Activated T-cell treated with anti-CD3 and anti-CD28 coated beads, Interleukin-2, amount 50 U/mL, for 24 hours (primary cell): ENCODE results near the gene PDE4D.
A peak's percentile ranks its signal among the peaks of the same experiment; 100 is the strongest.

Experiments
- DNase-seq: peaks from one replicate; pipeline ENCODE4 v3.0.0-alpha.2; 2020
- H3K27ac Mint-ChIP-seq: 2 replicates; pipeline ENCODE4 v1.8.0; 2020; ENCODE audit warnings: mild to moderate bottlenecking, mixed read lengths
- H3K27me3 Mint-ChIP-seq: 2 replicates; pipeline ENCODE4 v1.8.0; 2020; ENCODE audit warnings: mixed read lengths
- H3K36me3 Mint-ChIP-seq: 2 replicates; pipeline ENCODE4 v1.8.0; 2020; ENCODE audit warnings: low read depth, mixed read lengths
- H3K4me1 Mint-ChIP-seq: 2 replicates; pipeline ENCODE4 v1.8.0; 2020; ENCODE audit warnings: low read depth, mixed read lengths
- H3K4me3 Mint-ChIP-seq: 2 replicates; pipeline ENCODE4 v1.8.0; 2020; ENCODE audit warnings: mild to moderate bottlenecking, moderate library complexity, mixed read lengths
- H3K9me3 Mint-ChIP-seq: 2 replicates; pipeline ENCODE4 v1.8.0; 2020; ENCODE audit warnings: mixed read lengths

The PDE4D gene

DNA sequence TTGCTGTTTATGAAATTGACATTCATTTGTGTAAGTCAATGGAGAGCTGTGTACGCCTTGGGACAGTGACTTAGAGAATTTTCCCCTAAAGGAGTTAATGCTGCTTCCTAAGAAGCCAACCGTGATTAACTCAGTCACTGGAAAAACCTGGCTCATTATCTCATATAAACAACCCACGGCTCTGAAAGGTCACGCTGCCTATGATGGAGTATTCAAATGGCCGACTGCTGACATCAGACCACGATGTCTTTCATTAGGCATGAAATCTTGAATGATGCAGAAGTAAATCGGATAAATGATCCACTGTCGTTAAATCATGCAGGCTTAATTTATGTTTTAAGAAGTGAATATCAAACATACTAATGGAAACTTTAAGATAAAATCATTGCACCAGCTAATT, 706.9 kb downstream of the PDE4D start:
- H3K27me3 Mint-ChIP-seq: peaks cover 25% of the 10 kb centered on the region
- no peak for DNase-seq
- no peak overlapping the region for H3K4me3 Mint-ChIP-seq
- peaks cover 6% of the 10 kb centered on the region for H3K4me1 Mint-ChIP-seq
- H3K36me3 Mint-ChIP-seq: no peaks in the 10 kb centered on the region
- no peak overlapping the region for H3K27ac Mint-ChIP-seq
- H3K9me3 Mint-ChIP-seq: no peaks in the 10 kb centered on the region

DNA sequence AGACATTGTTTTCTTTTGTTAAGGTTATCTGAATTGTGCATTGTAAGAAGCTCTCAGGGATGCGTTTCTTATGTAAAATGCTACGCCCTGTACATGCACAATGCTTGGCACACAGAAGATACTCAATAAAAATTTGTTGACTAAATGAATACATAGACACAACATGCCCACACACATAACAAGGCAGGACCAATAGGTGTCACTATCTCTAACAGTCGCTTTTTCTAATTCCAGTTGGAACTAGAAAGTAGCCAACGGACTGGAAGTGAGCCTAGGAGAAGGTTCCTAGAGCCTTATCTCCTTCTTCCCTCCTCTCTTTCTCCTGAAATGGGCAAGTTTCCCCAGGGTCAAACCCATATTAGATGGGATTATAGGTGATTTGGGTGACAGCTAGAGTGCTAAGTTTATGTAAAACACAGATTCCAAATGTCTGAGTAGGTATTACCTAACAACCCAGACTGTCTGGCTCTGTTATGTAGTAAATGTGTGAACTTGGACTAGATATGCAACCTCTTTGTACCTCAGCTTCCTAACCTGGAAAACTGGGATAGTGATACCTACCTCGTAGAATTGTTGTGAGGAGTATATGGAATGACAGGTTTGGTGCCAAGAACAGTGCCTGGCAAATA, 707.7 kb downstream of the PDE4D start:
- Mint-ChIP-seq H3K9me3 (no peaks in the 10 kb centered on the region), H3K27me3 (peaks cover 25% of the 10 kb centered on the region), H3K4me3 (no peak overlapping the region), H3K27ac (no peak overlapping the region), H3K4me1 (peaks cover 6% of the 10 kb centered on the region), H3K36me3 (no peaks in the 10 kb centered on the region)
- DNase-seq: no peak

DNA sequence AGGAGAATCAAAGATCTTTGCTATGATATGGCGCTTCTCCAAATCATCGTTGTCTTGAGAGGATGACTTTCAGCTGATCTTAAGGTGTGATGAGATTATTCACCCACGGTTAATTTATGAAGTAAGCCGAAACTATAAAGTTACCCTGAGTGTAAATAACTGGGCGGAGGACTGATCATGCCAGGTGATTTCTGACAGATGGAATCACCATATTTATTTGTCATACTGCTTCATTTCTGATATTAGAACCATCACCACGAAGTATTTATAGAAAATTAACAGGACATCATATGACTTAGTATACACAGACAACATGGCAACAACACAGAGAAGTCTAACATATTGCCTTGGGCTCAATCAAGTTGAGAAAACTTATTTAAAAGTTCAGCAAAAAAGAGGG, 708.8 kb downstream of the PDE4D start:
- no peak overlapping the region for H3K27ac Mint-ChIP-seq
- peaks cover 22% of the 10 kb centered on the region for H3K27me3 Mint-ChIP-seq
- H3K4me3 Mint-ChIP-seq: no peak overlapping the region
- H3K4me1 Mint-ChIP-seq: peaks cover 6% of the 10 kb centered on the region
- DNase-seq: no peak
- H3K36me3 Mint-ChIP-seq: no peaks in the 10 kb centered on the region
- H3K9me3 Mint-ChIP-seq: no peaks in the 10 kb centered on the region

DNA sequence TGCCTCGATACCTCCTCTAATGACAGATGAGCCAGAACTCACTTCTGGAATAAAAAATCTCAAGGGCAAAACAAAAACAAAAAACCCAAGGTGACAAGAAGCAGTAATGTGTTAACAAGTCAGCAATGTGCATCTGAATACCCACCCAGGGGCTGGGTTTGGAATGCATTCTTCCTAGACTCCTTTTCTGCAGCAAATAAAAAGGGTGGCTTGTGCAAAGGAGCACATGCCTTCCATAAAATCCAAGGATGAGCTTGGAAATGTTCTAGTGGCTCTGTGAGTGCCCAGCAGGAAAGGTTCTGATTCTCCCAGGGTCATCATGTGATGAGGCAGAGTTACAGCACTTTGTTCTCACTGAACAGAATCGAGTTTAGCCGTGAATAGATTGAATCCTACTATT, 710.8 kb downstream of the PDE4D start:
- Mint-ChIP-seq H3K4me1 (peaks cover 7% of the 10 kb centered on the region), H3K9me3 (no peaks in the 10 kb centered on the region)

DNA sequence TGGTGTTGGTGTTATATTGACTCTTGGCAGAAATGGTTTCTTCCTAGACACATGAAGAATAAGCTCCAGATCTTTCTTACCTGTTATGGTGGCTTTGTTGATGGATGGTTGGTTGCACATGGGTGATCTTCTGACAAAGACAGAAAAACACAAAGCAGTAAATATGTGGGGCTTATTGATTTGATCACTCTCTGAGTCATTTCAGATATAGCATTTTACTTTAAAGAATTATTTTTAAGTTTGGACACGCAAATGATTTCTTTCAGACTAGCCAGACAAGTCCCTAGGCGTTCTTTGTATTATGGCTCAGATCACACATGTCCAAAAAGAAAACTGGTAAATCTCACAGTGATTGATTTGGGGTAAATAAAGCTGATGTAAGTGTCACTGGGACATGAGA, 713.0 kb downstream of the PDE4D start:
- peaks cover 7% of the 10 kb centered on the region for H3K4me1 Mint-ChIP-seq
- DNase-seq: no peak
- H3K36me3 Mint-ChIP-seq: no peaks in the 10 kb centered on the region
- H3K27ac Mint-ChIP-seq: no peak overlapping the region
- H3K27me3 Mint-ChIP-seq: peaks cover 3% of the 10 kb centered on the region
- H3K9me3 Mint-ChIP-seq: no peaks in the 10 kb centered on the region
- no peak overlapping the region for H3K4me3 Mint-ChIP-seq

More for the DNA sequence above, 710.8 kb downstream of the PDE4D start:
- Mint-ChIP-seq H3K36me3 (no peaks in the 10 kb centered on the region), H3K27me3 (peaks cover 10% of the 10 kb centered on the region), H3K4me3 (no peak overlapping the region), H3K27ac (no peak overlapping the region)
- no peak for DNase-seq

DNA sequence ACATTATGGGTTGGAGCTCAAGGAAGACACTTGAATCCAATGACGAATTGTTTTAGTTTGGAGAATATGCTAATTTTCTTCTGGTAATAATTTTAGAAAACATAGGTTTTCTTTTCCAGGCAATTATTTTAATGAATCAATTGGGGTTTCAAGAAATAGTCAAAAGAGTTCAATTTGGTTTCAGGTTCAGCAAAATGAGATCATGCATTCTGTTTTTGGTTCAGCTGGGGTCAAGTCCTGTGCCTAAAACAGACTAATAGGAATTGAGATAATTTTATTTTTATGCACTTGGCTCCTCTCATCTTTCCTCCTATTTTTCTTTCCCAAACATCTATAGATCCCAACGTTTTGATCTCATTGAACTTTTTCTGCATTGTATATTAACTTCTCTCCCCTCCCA, 713.8 kb downstream of the PDE4D start:
- no peak for DNase-seq
- Mint-ChIP-seq H3K27me3 (peaks cover 3% of the 10 kb centered on the region), H3K36me3 (no peaks in the 10 kb centered on the region), H3K27ac (no peak overlapping the region), H3K4me1 (peaks cover 7% of the 10 kb centered on the region), H3K9me3 (no peaks in the 10 kb centered on the region), H3K4me3 (no peak overlapping the region)

DNA sequence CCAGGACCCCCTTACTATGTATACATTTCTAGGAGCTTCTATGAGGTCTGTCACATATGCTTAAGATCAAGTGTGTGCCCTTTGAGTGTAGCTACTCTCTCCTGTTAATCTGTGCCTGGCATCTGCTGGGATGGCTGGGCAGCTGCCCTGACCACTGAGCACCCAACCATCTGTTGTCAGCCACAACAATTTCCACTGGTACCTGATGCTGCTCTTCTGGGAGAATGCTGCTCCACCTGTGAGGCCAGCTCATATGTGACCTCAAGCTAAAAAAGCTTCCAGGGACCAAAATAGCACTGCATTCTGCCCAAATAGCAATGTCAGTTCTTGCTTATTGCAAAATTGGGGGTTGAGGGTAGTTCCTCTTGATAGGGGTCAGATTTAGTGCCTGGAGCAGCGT, 715.0 kb downstream of the PDE4D start:
- Mint-ChIP-seq H3K4me1 (peaks cover 12% of the 10 kb centered on the region), H3K36me3 (no peaks in the 10 kb centered on the region), H3K27me3 (peaks cover 3% of the 10 kb centered on the region), H3K9me3 (no peaks in the 10 kb centered on the region), H3K4me3 (no peak overlapping the region), H3K27ac (no peak overlapping the region)
- DNase-seq: no peak

DNA sequence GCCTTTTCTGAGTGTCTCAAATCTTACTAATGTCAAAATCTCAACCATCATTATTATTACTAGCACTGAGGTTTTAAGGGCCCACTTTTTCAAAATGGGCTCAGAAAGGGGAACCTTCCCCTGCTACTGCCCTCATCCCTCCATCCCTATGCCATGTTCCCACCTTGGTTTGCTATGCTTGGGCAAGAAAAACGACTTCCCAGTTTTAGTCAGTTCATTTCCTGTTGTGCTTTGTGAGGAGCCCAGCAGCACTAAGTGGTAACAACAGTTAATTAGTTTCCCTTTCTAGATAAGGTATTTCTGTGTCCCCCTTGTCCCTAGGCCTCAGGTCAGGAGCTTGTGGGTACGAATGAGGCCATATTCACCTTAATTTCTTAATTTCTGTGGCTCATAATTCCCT, 715.5 kb downstream of the PDE4D start:
- no peak for DNase-seq
- Mint-ChIP-seq H3K4me1 (peaks cover 12% of the 10 kb centered on the region), H3K9me3 (no peaks in the 10 kb centered on the region), H3K36me3 (no peaks in the 10 kb centered on the region), H3K27me3 (peaks cover 3% of the 10 kb centered on the region), H3K27ac (no peak overlapping the region), H3K4me3 (no peak overlapping the region)

DNA sequence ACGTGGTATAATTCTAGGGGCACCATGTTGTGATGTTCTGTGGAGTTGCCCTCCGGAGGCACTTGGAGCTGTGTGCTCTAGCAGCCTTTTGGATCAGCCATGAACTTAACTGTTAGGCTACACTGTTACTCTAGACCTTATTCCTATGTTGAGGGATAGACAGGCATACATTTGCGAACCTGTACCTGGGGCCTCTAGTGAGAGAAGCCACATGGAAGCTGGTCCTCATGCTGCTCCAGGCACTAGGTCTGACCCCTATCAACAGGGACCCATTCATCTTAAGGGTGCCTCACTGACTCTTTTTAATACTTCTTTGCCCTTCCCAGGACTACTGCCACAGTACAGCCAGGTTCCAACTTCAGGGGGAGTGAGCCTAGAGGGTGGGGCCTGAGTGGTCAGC, 715.9 kb downstream of the PDE4D start:
- Mint-ChIP-seq H3K27me3 (peaks cover 2% of the 10 kb centered on the region), H3K4me3 (no peak overlapping the region), H3K27ac (no peak overlapping the region), H3K36me3 (no peaks in the 10 kb centered on the region), H3K4me1 (peaks cover 12% of the 10 kb centered on the region), H3K9me3 (no peaks in the 10 kb centered on the region)
- no peak for DNase-seq

DNA sequence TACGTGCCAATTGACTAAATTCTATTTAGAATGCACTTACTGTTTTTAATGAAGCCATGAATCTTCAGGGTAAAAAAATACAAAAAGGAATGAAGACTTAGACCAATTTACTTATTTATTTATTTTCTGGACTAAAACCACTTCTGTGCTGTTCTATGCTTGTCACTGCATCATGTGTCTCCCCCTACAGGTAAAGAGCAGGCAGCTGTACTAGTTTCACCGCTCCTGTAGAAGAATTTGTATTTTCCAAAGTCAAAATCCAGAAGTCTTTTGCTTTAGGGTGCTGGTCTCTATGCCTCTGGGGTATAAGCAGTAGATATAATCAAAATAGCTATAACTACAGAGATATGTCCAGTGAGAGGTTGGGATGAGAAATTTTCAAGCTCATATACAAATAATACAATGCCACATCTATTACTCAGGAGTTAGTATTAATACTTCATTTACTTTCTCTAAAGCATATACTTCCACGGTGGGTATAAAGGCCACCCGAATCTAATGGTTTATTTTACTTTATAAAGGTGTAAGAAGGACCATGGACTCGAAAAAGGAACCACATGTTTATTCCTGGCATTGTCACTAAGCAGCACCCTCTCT, 719.2 kb downstream of the PDE4D start:
- H3K27ac Mint-ChIP-seq: no peak overlapping the region
- H3K27me3 Mint-ChIP-seq: no peaks in the 10 kb centered on the region
- H3K9me3 Mint-ChIP-seq: no peaks in the 10 kb centered on the region
- H3K4me3 Mint-ChIP-seq: no peak overlapping the region
- no peaks in the 10 kb centered on the region for H3K36me3 Mint-ChIP-seq
- no peak for DNase-seq
- peaks cover 18% of the 10 kb centered on the region for H3K4me1 Mint-ChIP-seq

DNA sequence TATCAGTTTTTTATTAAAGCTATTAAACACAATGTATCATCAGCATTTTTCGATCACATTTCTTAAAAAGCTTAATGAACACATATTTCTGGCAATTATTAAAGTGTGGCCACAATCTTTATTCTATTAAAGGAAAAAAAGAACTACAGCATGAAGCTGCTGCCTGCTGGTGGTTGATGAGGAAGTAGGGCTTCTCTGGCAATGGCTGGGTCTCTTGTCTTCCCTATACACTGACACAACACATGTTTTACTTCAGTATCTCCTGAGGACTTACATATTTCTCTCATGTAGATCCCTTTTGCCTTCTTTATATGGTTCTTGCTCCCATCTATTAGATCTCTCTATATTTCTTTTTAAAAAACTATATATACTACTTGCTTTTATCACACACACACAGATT, 719.9 kb downstream of the PDE4D start:
- Mint-ChIP-seq H3K9me3 (no peaks in the 10 kb centered on the region), H3K36me3 (no peaks in the 10 kb centered on the region), H3K27me3 (no peaks in the 10 kb centered on the region), H3K4me1 (peaks cover 18% of the 10 kb centered on the region), H3K4me3 (no peak overlapping the region), H3K27ac (no peak overlapping the region)
- no peak for DNase-seq

DNA sequence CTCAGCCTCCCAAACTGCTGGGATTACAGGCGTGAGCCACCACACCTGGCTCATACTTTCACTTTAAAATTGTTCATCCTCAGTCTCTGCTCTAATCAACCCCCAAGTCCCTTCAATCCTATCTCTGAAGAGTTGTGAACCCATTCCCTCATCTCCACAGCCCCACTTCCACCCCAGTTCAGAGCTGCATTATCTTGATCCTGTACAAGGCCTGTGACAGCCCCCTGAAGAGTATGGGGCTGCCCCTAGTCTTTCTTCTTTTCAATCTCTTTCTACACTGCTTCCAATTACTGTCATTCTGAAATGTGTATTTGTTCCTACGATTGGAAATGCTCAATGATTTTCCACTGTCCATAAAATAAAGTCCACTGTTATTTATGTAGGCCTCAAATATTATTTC, 722.4 kb downstream of the PDE4D start:
- Mint-ChIP-seq H3K36me3 (no peaks in the 10 kb centered on the region), H3K4me3 (no peak overlapping the region), H3K9me3 (no peaks in the 10 kb centered on the region), H3K4me1 (peaks cover 11% of the 10 kb centered on the region), H3K27me3 (no peaks in the 10 kb centered on the region), H3K27ac (peak overlapping the region; percentile 41)
- no peak for DNase-seq

DNA sequence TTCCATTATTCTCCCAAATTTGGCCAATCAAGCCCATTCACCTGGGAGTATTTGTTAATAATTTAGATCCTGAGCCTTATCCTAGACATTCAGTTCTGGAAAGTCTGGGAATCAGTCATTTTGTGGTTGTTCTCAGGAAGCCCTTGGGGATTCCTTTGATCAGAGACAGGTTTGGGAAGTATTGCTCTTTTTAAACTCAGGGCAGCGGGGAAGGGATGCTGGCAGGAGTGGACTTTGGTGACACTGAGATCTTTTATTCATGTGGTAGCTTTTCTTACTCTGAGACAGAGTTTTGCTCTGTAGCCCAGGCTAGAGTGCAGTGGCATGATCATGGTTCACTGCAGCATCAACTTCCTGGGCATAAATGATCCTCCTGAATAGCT, 723.8 kb downstream of the PDE4D start:
- H3K27me3 Mint-ChIP-seq: no peaks in the 10 kb centered on the region
- peaks cover 11% of the 10 kb centered on the region for H3K4me1 Mint-ChIP-seq
- H3K9me3 Mint-ChIP-seq: no peaks in the 10 kb centered on the region
- no peak overlapping the region for H3K4me3 Mint-ChIP-seq
- H3K27ac Mint-ChIP-seq: no peak overlapping the region
- no peaks in the 10 kb centered on the region for H3K36me3 Mint-ChIP-seq
- DNase-seq: no peak

DNA sequence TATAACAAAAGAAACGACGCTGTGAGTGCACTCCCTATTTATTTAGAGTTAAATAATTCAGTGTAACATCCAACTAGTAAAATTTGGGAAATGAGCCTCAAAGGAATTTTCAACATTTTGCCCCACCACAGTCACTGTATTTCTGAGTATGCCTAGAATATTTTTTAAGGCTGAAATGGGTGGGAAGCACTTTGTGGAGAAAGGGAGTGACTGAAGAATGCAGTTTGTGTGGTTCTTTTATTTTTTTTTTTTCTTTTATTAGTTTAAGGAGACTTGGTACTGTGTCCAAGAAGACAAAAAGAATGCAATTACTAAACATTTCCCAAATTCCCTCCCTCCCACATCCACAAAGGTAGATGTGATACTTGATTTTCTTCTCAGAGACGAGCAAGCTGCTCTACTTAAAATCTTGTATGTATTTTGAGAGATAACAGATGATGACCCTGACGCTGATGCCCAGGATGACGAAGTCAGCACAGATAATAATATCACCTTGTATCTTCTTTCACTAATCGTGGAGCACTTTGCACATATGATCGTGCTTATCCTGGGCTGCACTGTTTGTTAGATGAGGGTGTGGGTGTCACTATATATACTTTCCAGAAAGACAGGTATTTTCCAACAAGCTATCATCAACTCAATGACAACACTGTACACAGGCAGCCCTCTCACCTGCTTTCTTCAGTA, 724.3 kb downstream of the PDE4D start:
- DNase-seq: no peak
- Mint-ChIP-seq H3K36me3 (no peaks in the 10 kb centered on the region), H3K27me3 (no peaks in the 10 kb centered on the region), H3K27ac (no peak overlapping the region), H3K4me3 (no peak overlapping the region), H3K4me1 (peaks cover 10% of the 10 kb centered on the region), H3K9me3 (no peaks in the 10 kb centered on the region)

DNA sequence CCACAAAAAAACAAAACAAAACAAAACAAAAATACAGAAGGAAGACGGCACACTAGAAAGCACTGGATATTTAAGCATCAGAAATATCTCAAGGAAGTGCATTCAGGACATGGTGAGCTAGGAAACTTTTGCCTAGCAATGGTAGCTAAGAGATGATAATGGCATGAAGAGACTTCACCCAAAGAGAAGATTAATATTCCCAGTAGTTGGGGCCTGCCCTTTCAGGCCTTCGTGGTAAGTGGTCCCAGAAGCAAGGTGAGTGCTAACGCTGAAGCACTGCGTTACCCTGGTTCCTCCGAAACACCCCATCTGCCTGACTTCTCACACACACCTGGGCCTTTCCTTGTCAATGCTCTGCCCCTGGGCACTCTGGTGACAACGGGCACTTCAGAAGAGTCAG, 725.5 kb downstream of the PDE4D start:
- no peak for DNase-seq
- no peak overlapping the region for H3K4me3 Mint-ChIP-seq
- H3K36me3 Mint-ChIP-seq: no peaks in the 10 kb centered on the region
- no peak overlapping the region for H3K27ac Mint-ChIP-seq
- H3K9me3 Mint-ChIP-seq: no peaks in the 10 kb centered on the region
- no peaks in the 10 kb centered on the region for H3K27me3 Mint-ChIP-seq
- H3K4me1 Mint-ChIP-seq: peaks cover 7% of the 10 kb centered on the region
